ENCODE measurements around the gene UPK2.
A peak's percentile ranks its signal among the peaks of the same experiment; 100 is the strongest.

The UPK2 gene

DNA sequence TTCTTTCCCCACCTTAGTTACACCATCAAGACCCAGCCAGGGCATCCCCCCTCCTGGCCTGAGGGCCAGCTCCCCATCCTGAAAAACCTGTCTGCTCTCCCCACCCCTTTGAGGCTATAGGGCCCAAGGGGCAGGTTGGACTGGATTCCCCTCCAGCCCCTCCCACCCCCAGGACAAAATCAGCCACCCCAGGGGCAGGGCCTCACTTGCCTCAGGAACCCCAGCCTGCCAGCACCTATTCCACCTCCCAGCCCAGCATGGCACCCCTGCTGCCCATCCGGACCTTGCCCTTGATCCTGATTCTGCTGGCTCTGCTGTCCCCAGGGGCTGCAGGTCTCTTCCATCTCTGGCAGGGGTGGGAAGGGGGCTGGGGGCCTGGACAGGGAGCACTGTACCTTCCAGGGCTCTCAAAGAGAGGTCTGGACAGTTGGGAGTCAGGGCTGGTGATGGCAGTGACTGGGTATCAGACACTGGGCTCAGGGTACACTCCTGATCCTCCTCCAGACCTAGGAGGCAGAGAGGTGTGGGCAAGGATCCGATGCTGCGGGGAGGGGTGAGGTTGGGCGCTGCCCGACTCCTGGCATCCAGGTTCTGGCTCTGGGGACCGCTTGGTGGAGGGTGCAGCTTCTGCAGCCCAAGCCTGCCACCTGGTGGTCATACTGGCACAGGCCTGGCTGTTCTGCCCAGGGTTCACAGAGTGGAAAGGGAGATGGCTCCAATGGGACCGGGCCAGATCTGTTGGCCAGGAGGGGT is at the start of gene UPK2:
Gene UPK2, plus strand, starts transcription at position 205 of the 753 bp plus-strand sequence. Its CDS starts 53 bp downstream, at position 258.
- DNase-seq: peak; percentile 94

DNA sequence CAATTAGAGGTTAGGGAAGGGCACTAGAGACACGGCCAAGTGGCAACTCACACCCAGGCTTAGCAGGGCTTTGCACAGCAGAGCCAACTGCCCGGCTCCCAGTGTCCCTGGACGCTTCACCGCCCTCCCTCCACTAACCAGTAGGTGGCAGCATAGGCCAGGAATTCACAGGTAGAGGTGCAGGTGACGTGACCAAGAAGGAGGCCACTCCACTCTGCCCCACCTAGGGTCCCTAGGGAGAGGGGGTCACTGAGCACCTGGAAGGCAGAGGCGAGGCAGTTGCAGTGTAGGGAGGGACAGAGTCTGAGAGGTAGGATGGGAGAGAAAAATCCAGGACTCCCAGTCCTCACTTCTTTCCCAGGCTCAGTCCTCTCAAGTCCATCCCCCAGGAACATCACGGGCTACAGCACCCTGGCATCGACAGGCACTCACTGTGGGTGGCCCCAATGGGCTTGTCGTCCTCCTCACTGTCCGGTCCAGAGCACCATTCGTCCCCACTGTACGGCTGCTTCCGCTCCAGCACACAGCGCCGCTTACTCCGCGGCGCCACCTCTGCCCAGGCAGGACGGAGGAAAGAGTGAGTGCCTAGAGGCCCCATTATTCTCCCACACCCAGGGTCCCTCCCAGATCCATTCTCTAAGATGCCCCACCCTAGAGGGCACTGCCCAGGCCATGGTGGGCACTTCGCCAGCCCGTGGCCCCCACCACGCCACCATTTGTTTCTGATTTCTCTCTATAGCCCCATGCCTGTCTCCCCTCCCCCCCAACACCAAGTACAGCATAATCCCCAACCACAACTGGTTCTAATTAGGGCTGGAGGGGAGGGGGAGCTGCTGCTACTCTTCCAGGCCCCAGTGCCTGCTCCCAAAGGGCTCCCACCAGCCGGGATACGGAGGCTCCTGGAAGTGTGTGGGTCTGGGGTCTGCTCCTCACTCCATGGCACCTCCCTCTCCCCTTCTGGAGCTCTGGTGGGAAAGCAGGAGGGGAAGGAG is 48.8 kb upstream of the UPK2 start:
- DNase-seq: peak; percentile 92

DNA sequence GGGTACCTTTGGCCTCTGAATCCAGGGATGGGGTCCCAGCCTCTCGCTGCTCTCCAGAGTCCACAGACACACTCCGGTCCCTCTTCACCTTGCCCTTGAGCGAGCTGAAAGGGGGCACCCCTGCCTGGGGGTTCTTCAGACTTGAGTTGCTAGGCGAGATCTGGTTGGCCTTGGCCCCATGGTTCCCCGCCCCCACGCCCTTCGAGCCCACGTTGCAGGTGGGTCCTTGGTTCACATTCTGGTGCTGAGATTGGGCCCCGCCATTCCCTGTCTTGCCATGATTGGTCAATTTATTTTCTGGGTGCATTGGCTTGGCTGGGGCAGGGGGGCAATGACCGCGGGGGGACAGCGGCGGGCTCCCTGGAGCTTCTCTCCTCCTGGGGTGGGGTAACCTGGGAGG is 47.8 kb upstream of the UPK2 start:
- no peak for DNase-seq

DNA sequence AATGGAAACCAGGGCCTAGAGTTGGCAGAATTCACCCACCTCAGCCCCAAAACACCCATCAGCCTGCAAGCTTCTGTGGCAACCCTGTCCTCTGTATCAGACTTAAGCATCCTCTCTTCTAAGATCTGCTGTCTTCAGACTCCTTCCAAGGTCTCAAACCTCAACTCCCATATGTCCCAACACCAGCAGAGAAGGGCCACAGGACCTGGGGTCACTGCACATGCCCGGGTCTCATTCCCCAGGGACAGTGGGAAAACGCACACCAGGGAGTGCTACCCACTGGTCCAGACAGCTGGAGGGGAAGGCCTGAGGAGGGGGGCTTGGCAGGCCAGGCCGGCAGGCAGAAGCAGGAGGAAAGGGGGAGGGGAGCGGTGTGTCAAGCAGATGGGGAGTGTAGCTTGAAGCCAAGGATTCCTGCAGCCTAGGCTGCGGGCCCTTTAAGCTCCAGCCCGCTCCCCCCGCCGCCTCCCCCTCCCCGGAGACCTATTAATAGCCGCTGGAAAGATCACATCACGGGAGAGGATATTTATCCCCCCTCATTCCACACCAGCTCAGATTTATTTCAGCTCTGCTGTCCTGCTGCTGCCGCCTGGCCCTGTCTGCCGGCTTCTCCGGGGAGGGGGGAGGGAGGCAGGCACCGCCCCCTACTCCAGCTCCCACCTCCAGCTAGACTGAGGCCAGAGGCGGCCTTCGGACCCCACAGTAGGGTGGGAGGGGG is 47.0 kb upstream of the UPK2 start:
- no peak for DNase-seq

DNA sequence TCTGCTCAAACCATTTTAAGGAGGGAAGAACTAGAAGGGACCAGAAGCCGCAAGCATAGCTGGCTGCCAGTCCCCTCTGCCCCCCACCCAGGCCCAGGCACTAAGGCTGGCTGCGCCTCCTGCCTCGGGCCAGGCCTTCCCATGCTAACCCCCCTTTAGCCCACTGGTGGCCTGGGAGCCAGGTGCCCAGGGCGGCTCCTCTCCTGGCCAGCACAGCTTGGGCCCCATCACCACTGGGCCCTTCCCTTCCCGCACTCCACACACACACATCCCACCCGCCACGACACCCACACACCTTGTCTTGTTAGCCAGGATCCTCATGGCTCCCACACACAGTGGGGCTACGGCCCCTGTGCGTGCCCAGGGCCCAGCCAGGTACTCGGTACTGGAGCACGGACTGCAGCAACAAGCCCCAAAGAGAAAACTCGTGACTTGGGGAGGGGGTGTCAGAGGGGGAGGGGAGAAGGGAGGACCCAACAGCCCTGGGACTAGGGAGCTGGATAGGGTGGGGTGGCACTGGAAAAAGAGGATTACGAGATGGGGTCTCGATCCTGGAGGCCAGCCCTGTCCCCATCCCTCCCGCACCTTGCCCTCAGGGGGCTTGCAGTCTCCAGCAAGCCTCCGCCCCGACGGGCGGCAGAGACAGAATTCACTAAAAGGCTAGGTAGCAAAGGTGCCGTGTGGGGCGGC is 46.3 kb upstream of the UPK2 start:
- DNase-seq: no peak

DNA sequence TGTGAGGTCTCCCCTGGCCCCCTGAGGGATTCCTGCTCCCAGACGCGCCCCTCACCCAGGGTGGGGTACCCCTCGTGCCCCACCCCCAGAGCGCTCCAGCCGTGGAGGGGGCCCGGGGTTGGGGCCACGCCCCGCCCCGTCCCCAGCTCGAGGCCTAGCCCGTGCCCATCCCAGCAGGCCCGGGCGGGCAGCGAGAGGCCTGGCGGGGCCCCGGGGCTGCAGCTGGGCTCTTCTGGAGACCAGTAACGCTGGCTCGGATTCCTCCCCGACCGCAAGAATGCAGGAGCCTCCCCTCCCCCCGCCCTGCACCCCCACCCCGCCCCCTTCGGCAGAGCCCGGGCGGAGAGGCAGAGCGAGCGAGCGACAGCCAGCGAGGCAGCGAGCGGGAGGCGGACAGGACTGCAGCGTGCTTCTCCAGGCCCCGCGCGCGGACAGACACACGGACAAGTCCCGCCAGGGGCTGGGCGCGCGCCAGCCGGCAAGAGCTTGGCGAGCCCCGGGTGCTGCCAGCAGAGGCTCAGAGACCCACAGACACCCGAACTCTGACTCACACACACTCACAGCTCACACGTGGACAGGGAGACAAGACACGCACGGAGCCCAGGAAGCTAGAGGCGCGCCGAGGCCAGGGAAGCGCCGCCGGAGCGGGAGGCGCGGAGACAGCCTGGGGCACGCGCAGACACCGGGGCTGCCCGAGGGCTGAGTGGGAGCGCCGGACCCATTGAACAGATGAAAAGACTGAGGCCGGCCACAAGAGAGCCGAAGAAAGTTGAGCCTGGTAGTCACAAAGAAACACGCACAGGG is 45.6 kb upstream of the UPK2 start:
- DNase-seq: peak; percentile 54

DNA sequence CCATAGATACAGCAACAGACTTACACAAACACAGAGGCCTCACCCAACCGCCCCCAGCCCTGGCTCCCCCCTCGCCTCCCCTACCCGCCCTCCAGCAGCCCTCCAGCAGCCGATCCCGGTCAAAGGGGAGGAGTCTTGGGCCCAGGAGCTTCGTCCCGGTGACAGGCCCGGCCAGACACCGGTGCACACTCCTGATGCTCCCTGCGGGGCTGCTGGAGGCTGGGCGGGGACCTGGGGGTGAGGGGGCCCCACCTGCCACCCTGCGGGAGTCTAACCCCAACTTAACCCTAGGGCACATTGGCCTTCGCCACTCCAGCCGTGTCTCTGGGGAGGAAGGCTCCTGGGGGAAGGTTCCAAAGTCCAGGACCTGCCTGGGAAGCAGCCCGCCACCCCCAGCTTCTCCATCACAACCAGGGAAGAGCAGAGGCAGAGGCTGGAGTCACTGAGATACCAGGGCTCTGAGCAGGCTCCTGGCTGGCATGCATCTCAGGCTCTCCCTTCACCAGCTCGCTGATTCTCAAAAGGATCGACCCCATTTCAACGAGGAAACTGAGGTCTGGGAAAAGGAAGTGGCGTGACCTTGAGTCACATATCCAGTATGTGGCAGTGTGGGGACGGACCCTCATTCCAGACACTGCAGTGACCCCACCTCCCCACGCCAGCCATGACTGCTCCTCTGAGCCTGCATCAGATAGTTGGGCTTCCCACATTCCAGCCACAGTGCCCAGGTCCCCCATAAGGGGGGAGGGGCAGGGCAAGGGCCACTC is 44.8 kb upstream of the UPK2 start:
- DNase-seq: no peak

DNA sequence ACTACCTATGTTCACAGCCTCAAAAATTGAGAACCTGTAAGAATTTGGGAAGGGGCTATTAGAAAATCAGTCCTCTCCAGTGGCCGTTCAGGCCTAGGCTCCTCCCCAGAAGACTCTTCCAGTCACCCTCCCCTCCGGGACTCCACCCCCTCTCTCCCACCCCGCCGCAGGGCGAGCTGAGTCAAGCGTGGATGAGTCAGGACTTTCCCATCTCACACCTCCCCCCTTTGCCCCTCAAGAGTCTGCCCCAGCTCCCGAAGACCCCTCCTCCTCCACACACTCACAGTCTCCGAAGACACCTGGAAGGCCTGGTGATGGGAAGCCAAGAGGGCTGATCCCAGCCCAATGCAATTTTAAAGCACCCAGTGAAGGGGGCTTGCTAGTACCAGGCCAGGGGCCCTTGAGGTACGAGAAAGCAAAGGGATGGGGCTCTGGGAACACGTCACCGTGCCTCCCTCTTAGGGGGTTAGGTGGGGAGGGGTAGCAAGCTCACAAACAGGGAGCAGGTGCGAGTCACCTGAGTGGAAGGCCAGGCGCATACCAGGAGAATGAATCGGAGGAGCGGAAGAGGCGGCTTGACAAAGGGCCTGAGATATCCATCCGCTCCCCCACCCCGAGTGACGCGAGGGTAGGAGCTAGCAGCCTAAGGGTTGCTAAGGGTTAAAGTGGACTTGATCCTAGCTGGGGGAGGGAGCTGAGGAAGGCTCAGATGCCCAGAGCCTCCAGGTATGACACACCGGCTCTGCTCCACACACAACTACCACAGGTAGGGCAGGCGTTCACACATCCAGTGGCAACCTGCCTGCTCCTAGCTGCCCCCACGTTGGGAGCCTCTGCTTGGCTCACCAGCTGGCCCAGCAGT is 44.0 kb upstream of the UPK2 start:
- DNase-seq: peak; percentile 87

DNA sequence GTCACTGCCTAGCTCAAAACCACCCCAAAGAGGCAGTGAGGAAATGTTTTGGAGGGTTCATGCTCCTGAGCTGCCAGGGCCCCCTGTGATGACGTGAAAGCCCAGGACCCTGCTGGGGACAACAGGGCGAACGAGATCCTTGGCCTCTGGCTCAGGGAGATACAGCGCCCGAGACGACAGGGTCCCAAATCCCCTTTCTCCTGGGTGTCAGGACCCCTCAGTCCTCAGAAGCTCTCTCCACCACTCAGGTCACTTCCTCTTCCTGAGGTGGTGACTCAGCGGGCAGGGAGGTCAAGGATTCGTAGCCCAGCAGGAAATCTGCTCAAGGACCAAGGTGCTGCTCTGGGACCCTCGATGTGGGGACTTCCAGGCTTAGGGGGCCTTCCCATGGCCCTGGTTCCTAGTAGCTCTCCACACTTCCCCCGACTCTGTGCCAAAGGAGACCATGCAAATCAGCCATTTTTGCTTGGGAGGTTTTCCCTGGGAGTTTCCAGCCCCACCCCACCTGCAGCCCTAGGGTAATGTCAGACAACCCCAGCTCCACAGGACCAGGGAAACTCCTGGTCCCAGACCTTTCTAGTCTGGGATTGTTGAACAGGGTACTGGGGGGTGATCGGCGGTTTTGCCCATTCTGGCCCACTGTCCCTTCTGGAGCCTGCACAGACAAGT is 43.2 kb upstream of the UPK2 start:
- no peak for DNase-seq

DNA sequence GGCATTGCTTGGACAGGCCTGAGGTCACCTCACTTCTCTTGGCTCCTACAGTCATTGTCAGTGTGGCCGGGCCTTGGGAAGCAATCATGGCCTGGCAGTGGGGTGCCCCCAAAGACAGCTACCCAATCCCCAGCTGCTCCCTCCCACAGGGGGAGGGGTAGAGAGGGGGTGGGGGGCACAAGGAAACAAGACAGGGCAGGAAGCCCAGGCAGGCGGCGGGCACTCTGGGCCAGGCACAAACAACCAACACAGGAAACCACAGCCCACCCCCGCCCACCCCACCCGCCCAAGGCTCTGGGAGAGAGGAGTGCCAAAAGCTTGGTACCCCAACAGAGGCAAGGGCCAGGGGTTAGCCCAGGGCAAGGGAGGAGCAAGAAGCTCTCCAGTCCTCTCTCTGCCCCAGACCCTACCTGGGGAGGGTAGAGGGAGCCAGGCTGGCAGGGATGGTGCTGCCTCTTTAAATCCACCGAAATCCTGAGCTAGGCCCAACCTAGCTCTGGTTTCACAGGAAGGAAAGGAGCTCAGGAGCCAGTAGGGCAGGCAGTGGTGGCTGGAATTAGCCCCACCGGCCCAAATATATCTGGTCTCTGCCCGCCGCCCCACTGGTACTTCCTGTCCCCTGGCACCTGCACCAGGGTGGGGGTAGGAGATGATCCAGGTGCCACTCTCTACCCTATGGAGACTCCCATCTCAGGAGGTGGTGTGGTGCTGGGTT is 42.5 kb upstream of the UPK2 start:
- DNase-seq: no peak

DNA sequence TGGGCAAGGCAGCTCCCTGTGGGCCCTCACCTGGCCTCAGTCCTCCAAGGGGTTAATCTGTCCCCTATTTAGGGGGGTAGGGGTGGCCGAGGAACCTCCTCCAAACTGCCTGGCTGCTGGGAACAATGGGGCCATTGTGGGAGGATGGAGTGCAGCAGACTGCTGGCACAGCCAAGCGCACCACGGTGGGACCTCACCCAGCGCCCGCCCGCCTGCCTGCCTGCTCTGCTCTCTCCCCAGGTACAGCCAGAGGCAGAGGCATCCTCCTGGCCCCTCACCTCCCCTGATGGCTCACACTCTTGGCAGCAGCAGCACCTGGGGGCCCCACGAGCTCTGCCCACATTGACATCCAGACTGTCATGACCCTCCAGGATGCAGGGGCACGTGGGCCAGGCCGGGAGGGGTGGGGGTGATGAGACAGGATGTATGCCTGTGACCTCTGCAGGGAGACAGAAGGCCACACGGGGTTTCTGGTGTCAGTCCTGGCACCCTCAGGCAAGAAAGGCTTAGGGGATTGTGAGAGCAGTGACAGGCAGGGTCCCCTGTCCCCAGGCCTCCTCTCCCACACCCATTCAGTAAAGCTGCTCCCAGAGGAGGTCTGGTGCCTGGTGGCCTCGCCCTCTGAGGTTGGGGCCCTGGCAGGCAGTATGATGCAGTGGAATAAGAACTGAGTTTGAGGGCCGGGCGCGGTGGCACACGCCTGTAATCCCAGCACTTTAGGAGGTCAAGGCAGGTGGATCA is 41.8 kb upstream of the UPK2 start:
- peak; percentile 76 for DNase-seq

DNA sequence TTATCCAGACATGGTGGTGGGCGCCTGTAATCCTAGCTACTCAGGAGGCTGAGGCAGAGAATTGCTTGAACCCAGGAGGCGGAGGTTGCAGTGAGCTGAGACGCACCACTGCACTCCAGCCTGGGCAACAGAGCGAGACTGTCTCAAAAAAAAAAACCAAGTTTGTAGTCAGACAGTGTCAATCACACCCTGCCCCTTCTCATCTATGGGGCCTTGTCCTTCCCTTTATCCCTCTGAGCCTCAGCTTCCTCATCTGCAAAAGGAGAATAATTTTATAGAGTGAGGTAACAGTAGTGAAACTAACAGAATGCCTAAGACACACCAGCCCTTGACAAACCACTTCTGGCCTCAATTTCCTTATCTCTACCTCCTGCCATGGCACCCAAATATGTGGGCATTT is 41.1 kb upstream of the UPK2 start:
- DNase-seq: no peak

DNA sequence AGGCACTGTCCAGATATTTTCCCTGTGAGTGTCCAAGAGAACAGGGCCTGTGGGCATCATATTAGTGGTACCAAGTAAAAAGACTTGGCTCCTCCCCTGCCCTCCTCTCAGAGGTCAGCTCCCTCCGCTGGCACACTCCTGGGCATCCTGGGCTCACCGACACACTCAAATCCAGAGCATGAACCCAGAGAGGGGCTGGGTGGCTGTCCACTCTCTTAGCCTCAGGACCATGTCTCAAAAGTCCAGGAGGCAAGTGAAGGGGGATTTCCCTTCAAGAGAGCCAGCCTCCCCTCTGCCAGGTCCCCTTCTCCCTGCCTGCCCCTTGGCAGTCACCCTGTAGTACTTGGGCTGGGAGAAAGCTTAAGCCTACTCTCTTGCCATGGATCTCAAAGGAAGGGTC is 40.7 kb upstream of the UPK2 start:
- DNase-seq: no peak

DNA sequence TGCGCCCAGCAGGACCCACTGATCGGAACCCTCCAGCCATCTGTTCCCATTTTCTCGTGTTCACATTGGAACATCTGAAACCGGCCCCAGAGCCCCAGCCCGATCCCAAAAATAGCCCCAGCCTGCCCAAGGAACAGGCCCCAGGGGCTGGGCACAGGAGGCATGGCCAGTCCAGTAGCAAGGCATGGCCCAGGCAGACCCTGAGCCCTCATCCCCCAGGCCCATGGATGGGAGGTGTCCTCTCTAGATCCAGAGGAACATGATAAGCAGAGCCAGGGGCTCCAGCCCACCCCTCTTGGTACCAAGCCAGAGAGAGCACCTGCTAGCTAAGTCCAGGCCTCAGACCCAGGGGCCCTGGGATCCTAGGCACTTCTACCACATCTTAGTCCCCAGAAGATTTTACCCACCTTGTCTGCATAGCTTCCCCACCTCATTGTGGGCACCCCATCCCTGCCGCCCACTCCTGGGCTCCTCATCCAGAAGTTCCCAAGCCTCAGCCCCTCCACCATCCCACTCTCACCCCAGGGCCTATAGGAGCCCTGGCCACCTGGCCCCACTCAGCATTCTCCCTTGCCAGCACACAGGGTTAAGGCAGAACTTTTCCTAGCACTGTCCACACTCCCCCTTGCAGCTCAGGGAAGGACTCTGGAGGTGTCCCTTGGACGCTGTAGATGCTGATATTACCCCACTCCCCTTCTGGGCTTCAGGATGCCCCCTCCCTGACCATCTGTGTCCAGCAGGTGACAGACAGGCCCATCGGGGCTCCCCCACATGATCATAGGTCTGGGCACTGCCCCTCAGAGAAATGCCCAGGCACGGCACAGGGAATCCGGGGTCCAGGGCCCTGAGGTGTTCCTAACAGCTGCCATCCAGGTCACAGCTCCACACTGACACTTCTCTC is 39.9 kb upstream of the UPK2 start:
- no peak for DNase-seq

DNA sequence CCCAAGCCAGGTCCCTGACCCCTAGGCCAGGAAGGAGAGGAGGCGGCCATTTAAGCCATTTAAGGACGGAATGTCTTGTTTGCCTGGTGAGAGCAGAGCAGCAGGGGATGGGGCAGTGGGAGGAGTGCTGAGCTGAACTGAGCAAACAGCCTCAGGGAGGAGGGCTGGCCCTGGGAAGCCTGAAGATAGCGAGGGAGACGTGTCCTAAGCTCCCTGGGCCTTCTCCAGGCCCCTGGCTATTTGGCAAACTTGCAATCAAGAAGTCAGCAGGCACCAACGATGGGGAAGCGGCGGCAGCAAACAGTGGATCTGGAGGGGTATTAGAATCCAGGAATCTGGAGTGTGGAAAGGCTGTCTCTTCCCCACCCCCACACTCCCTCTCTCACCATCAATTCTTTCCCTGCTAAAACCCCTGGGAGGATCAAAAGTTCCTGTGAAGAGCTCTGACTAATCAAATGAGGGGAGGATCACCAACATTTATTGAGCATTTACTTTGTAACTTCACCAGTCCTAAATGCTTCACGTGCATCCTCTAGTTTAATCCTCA is 39.2 kb upstream of the UPK2 start:
- no peak for DNase-seq

DNA sequence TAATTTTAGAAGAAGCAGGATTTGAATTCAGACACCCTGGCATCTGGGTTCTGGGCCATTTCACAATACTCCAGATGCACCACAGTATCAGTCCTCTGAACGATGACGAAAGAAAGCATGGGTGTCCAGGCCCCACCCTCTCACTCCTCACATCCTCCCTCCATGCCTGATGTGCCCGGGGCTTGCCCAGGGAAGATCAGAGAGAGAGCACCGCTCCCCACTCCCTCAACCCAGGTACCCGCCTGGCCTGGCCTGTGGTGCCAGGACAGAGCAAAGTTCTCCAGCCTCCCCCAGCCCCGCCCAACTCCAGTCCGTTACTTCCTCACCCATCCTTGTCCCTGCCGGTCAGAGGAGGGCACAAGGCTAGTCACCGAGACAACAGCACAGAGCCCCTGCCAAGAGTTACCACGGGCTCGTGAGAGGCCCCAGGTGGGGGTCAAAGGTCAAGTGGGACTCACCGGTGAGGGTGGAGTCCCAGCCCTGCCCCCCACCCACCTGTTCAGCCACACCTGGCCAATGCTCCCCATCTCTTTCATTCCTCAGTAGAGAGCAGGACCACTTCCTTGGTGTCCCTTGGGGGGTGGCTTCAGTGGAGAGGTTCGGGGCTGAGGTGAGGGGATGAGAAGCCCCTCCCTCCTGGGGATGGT is 38.5 kb upstream of the UPK2 start:
- peak; percentile 74 for DNase-seq

Measured in activated CD4-positive, alpha-beta T cell treated with anti-CD3 and anti-CD28 coated beads for 48 hours (primary cell).